ENCODE data around the gene SEC14L1.
"Not testable (repeated sequence)": the region's sequence is repeated elsewhere in the genome, so short reads cannot be mapped to it uniquely, and the experiment has no call there.

Gene SEC14L1

GRCh38 chr17:77140878-77141767 is at the start of gene SEC14L1:
Gene SEC14L1 (plus strand): TSS chr17:77140969. CDS start chr17:77143597, 2,628 bp downstream.
- DNase-seq (ENCODE audit: low read depth, low spot score) = peak; percentile 80

- DNase-seq (ENCODE audit: low read depth, low spot score) = no peak
These were observed 48.7 kb upstream of the SEC14L1 start for GRCh38 chr17:77092025-77092424.

GRCh38 chr17:77095461-77095860 is 45.3 kb upstream of the SEC14L1 start:
- no peak for DNase-seq (ENCODE audit: low read depth, low spot score)

- no peak for DNase-seq (ENCODE audit: low read depth, low spot score)
These were observed 44.1 kb upstream of the SEC14L1 start for GRCh38 chr17:77096570-77097214.

- DNase-seq (ENCODE audit: low read depth, low spot score) = no peak
These were observed 43.1 kb upstream of the SEC14L1 start for GRCh38 chr17:77097631-77098180.

GRCh38 chr17:77098884-77099545 is 41.8 kb upstream of the SEC14L1 start:
- DNase-seq (ENCODE audit: low read depth, low spot score) = no peak

GRCh38 chr17:77099997-77100396 is 40.8 kb upstream of the SEC14L1 start:
- DNase-seq (ENCODE audit: low read depth, low spot score) = no peak

GRCh38 chr17:77101521-77102410 is 39.0 kb upstream of the SEC14L1 start:
- DNase-seq (ENCODE audit: low read depth, low spot score) = no peak

- DNase-seq (ENCODE audit: low read depth, low spot score) = not testable (repeated sequence)
These were observed 38.2 kb upstream of the SEC14L1 start for GRCh38 chr17:77102411-77103134.

- DNase-seq (ENCODE audit: low read depth, low spot score) = no peak
These were observed 35.1 kb upstream of the SEC14L1 start for GRCh38 chr17:77105706-77106105.

GRCh38 chr17:77106874-77107358 is 33.9 kb upstream of the SEC14L1 start:
- peak; percentile 26 for DNase-seq (ENCODE audit: low read depth, low spot score)

GRCh38 chr17:77107506-77108433 is 33.0 kb upstream of the SEC14L1 start:
- DNase-seq (ENCODE audit: low read depth, low spot score) = no peak

- no peak for DNase-seq (ENCODE audit: low read depth, low spot score)
These were observed 31.5 kb upstream of the SEC14L1 start for GRCh38 chr17:77109159-77109759.

GRCh38 chr17:77109764-77110359 is 30.9 kb upstream of the SEC14L1 start:
- DNase-seq (ENCODE audit: low read depth, low spot score) = no peak

- DNase-seq (ENCODE audit: low read depth, low spot score) = not testable (repeated sequence)
These were observed 29.4 kb upstream of the SEC14L1 start for GRCh38 chr17:77111165-77111933.

GRCh38 chr17:77111934-77112296 is 28.9 kb upstream of the SEC14L1 start:
- DNase-seq (ENCODE audit: low read depth, low spot score) = no peak

GRCh38 chr17:77115510-77115909 is 25.3 kb upstream of the SEC14L1 start:
- DNase-seq (ENCODE audit: low read depth, low spot score) = no peak

GRCh38 chr17:77115947-77116346 is 24.8 kb upstream of the SEC14L1 start:
- no peak for DNase-seq (ENCODE audit: low read depth, low spot score)

All from ELF-1 (cell line).